ENCODE measurements around the gene EPGN.

DNA sequence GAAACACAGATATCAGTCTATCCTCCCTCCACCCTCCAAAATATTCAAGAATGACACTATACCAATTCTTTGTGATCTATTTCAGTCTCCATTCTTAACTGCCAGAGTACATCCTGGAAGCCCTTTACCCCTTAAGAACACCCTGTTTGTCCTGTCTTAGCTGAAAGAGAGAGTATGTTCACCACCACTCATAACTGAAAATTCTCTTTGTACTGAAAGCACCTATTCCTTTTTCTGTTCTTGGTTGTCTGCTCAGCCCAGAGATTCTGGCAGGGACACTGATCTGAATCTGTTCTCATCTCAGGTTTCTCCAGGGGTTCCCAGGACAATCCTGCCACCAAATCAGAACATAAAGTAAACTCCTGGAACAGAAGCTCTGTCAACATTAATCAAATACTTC lies 31.2 kb downstream of the EPGN start:
- no peak for TF ChIP-seq POLR2A (IDR thresholded peaks at IDR 0.05; ENCODE audit: low read depth, low read length)
- TF ChIP-seq, protein P1, sequence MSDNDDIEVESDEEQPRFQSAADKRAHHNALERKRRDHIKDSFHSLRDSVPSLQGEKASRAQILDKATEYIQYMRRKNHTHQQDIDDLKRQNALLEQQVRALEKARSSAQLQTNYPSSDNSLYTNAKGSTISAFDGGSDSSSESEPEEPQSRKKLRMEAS (IDR thresholded peaks at IDR 0.05; ENCODE audit: insufficient read depth, insufficient read length), result no peak
